Astrocyte (in vitro differentiated cells and primary cell): ENCODE data around the gene SLCO2A1. TPM values are rescaled to one million over a fixed set of nuclear protein-coding genes. Genes with fewer than 3 reads are reported as not detected.
"Not testable (repeated sequence)": the region's sequence is repeated elsewhere in the genome, so short reads cannot be mapped to it uniquely, and the experiment has no call there.

ENCODE experiments used
- DNase-seq: peaks from one replicate; pipeline ENCODE4 v3.0.0-alpha.2; 2010; ENCODE audit warnings: low read depth
- FAIRE-seq: peaks from 2 replicates; lab custom pipeline; 2011; peaks lifted over from hg19 to GRCh38; lab: Jason Lieb, UNC
- H2AFZ ChIP-seq: 2 replicates; pipeline ENCODE4 v1.6.0; 2012; ENCODE audit warnings: low read depth, low read length, inconsistent platforms
- H3K27ac ChIP-seq: 2 replicates; pipeline ENCODE4 v1.5.1; 2011; ENCODE audit warnings: low read depth, low read length, inconsistent platforms
- H3K27me3 ChIP-seq: 2 replicates; pipeline ENCODE4 v1.6.0; 2011; ENCODE audit warnings: low read length, inconsistent platforms; ENCODE audit not compliant: insufficient read depth
- H3K36me3 ChIP-seq: 2 replicates; pipeline ENCODE4 v1.5.1; 2011; ENCODE audit warnings: low read length, inconsistent platforms; ENCODE audit not compliant: insufficient read depth
- H3K4me1 ChIP-seq: 2 replicates; pipeline ENCODE4 v1.5.1; 2011; ENCODE audit warnings: low read length, inconsistent platforms; ENCODE audit not compliant: insufficient read depth
- H3K4me2 ChIP-seq: 2 replicates; pipeline ENCODE4 v1.6.0; 2012; ENCODE audit warnings: low read length, inconsistent platforms
- H3K4me3 ChIP-seq: 2 replicates; pipeline ENCODE4 v1.5.1; 2011; ENCODE audit warnings: low read depth, mild to moderate bottlenecking, low read length, inconsistent platforms; ENCODE audit not compliant: insufficient read depth
- H3K79me2 ChIP-seq: 2 replicates; pipeline ENCODE4 v1.6.0; 2012; ENCODE audit warnings: mild to moderate bottlenecking, low read length, inconsistent platforms; ENCODE audit not compliant: insufficient read depth
- H3K9ac ChIP-seq: 2 replicates; pipeline ENCODE4 v1.6.0; 2012; ENCODE audit warnings: mild to moderate bottlenecking, low read length, inconsistent platforms
- H3K9me3 ChIP-seq: 2 replicates; pipeline ENCODE4 v1.5.1; 2012; ENCODE audit warnings: low read depth, mild to moderate bottlenecking, low read length, inconsistent platforms; ENCODE audit not compliant: insufficient read depth
- H4K20me1 ChIP-seq: 2 replicates; pipeline ENCODE4 v1.6.0; 2012; ENCODE audit warnings: low read length, inconsistent platforms; ENCODE audit not compliant: insufficient read depth
- H3K27ac Mint-ChIP-seq: one replicate; pipeline ENCODE4 v1.8.0; 2021; ENCODE audit warnings: mild to moderate bottlenecking, mixed read lengths; ENCODE audit not compliant: unreplicated experiment
- H3K27me3 Mint-ChIP-seq: one replicate; pipeline ENCODE4 v1.8.0; 2021; ENCODE audit warnings: low read depth, mixed read lengths; ENCODE audit not compliant: unreplicated experiment
- H3K36me3 Mint-ChIP-seq: one replicate; pipeline ENCODE4 v1.8.0; 2021; ENCODE audit warnings: low read depth, mixed read lengths; ENCODE audit not compliant: unreplicated experiment
- H3K4me1 Mint-ChIP-seq: one replicate; pipeline ENCODE4 v1.8.0; 2021; ENCODE audit warnings: low read depth, mixed read lengths; ENCODE audit not compliant: unreplicated experiment
- H3K4me3 Mint-ChIP-seq: one replicate; pipeline ENCODE4 v1.8.0; 2021; ENCODE audit warnings: mild to moderate bottlenecking, moderate library complexity, mixed read lengths; ENCODE audit not compliant: unreplicated experiment
- H3K9me3 Mint-ChIP-seq: one replicate; pipeline ENCODE4 v1.8.0; 2021; ENCODE audit warnings: mild to moderate bottlenecking, mixed read lengths; ENCODE audit not compliant: unreplicated experiment
- EZH2 ChIP-seq: IDR thresholded peaks from 2 replicates; pipeline ENCODE4 v1.6.1; 2012; ENCODE audit warnings: mild to moderate bottlenecking, low read length, inconsistent platforms; ENCODE audit not compliant: insufficient read depth
- total RNA-seq: library from RNA; stranded (reverse); gene quantifications from 2 replicates; pipeline ENCODE4 v1.2.1, GENCODE V29; 2021
- TF ChIP-seq, protein P1 (sequence below): IDR thresholded peaks from 2 replicates; pipeline ENCODE4 v1.5.1; 2011; ENCODE audit warnings: low read depth, mild to moderate bottlenecking, inconsistent platforms, low read length, moderate library complexity; ENCODE audit not compliant: insufficient read depth

Gene SLCO2A1
- total RNA-seq, 1 donor from 2014 or later: 2.1 TPM

DNA sequence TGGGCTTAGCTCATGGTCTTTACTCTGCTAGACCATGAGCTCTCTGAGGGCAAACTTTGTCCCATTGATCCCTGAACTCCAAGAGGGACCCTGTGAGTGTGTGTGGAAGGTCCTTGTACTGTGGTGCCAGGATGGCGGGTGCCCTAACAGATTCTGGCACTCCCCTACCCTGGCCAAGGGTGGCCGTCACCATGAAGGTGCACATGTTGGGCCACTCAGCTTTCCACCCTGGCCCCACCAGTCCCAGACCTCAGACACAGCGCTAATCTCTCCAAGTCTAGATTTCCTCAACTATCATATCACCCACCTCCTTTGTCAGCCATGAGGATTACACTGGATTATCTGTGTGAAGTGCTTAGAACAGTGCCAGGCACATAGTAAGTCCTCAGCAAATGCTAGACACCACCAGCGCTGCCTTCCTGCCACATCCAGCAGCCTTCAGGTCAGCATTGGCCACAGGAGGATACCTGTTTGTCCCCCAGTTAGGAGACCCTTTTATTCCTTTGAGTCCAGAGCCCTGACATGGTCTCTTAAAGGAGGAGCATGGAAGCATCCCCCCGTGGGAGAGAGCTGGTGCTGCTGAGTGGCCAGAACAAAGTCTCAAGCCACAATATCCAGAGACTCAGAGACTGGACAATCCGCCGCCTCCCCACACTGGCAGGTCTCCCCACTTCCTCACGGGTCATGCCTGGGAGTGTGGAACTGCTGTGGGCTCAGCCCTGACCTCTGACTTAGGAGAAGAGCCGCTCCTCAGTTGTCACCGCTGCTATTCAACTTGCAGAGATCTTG is 44.5 kb upstream of the SLCO2A1 start:
- no peak overlapping the region for H3K4me3 Mint-ChIP-seq
- peaks cover 16% of the 10 kb centered on the region for H3K9me3 Mint-ChIP-seq
- H3K27ac Mint-ChIP-seq: peak overlapping the region; percentile 47
- Histone ChIP-seq H3K9me3 (peaks cover 3% of the 10 kb centered on the region), H3K4me2 (no peak overlapping the region), H3K36me3 (no peaks in the 10 kb centered on the region), H3K9ac (no peak overlapping the region), H3K27me3 (peaks cover 2% of the 10 kb centered on the region), H2AFZ (no peak overlapping the region), H3K27ac (no peak overlapping the region), H3K4me1 (no peaks in the 10 kb centered on the region), H4K20me1 (no peaks in the 10 kb centered on the region), H3K79me2 (no peaks in the 10 kb centered on the region), H3K4me3 (no peak overlapping the region)
- TF ChIP-seq, protein P1, sequence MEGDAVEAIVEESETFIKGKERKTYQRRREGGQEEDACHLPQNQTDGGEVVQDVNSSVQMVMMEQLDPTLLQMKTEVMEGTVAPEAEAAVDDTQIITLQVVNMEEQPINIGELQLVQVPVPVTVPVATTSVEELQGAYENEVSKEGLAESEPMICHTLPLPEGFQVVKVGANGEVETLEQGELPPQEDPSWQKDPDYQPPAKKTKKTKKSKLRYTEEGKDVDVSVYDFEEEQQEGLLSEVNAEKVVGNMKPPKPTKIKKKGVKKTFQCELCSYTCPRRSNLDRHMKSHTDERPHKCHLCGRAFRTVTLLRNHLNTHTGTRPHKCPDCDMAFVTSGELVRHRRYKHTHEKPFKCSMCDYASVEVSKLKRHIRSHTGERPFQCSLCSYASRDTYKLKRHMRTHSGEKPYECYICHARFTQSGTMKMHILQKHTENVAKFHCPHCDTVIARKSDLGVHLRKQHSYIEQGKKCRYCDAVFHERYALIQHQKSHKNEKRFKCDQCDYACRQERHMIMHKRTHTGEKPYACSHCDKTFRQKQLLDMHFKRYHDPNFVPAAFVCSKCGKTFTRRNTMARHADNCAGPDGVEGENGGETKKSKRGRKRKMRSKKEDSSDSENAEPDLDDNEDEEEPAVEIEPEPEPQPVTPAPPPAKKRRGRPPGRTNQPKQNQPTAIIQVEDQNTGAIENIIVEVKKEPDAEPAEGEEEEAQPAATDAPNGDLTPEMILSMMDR: no peak
- no peak for TF ChIP-seq EZH2
- DNase-seq (no peak), FAIRE-seq (no peak)
- H3K4me1 Mint-ChIP-seq: no peaks in the 10 kb centered on the region
- H3K27me3 Mint-ChIP-seq: peaks cover 20% of the 10 kb centered on the region
- H3K36me3 Mint-ChIP-seq: no peaks in the 10 kb centered on the region

DNA sequence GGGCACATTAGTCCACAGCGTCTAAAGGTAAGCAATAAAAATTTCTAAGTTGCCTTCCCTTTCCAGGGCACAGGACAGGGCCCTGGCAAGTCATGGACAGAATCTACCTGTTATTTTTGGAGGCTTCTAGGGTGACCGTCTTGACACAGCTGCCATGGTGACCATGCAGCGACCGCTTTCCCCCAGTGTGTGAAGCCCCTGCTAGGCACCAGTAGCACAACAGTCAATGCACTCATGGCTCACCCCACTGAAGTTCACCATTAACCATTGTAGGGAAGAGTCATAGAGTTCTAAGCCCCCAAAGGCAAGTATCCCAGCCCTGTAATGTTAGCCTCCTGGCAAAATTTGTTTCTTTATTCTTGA is 43.8 kb upstream of the SLCO2A1 start:
- no peak for DNase-seq
- H3K27me3 ChIP-seq: peaks cover 2% of the 10 kb centered on the region
- H2AFZ ChIP-seq: no peak overlapping the region
- Mint-ChIP-seq H3K4me3 (no peak overlapping the region), H3K36me3 (no peaks in the 10 kb centered on the region), H3K27ac (no peak overlapping the region), H3K4me1 (peaks cover under 1% of the 10 kb centered on the region), H3K27me3 (peaks cover 20% of the 10 kb centered on the region), H3K9me3 (peaks cover 16% of the 10 kb centered on the region)
- no peak for TF ChIP-seq EZH2
- TF ChIP-seq, protein P1: no peak
- no peaks in the 10 kb centered on the region for H3K36me3 ChIP-seq
- no peak overlapping the region for H3K9ac ChIP-seq
- H3K27ac ChIP-seq: no peak overlapping the region
- FAIRE-seq: no peak
- no peak overlapping the region for H3K4me2 ChIP-seq
- no peaks in the 10 kb centered on the region for H3K79me2 ChIP-seq
- no peaks in the 10 kb centered on the region for H3K4me1 ChIP-seq
- H3K9me3 ChIP-seq: no peaks in the 10 kb centered on the region
- H4K20me1 ChIP-seq: no peaks in the 10 kb centered on the region
- no peak overlapping the region for H3K4me3 ChIP-seq

DNA sequence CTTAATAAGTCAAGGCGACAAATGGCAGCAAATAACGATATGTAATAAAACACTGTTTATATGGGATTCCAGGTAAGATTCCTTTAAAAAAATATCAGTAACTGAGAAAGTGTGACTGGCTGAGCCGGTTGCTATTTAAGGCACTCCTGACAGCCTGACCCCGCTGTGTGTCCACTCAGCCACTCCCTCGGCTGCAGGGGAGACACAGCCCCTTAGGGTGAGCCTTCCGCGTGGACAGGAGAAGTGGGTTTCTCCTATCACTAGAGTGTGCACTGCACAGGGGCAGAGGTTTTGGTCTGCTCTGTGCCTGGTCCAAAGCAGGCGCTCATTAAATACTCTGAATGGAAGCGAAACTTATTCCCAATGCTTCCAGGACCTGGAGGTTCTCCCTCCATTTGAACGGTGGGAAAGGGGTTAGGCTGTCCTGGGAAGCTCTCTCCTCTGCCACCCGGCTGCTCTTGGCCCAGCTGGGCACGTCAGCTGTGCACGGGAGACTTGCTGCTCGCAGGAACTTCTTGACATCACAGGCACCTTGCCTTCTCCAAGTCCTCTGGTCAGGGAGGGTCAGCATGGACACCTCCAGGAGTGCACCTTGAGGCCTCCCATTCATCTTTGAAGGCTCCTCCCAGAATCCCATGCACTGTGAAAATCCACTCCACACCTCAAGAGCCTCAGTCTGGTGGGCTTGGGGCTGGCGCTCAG is 43.3 kb upstream of the SLCO2A1 start:
- Mint-ChIP-seq H3K27ac (no peak overlapping the region), H3K4me3 (no peak overlapping the region), H3K4me1 (peaks cover 5% of the 10 kb centered on the region), H3K9me3 (peaks cover 14% of the 10 kb centered on the region), H3K36me3 (no peaks in the 10 kb centered on the region), H3K27me3 (peaks cover 22% of the 10 kb centered on the region)
- TF ChIP-seq EZH2: no peak
- TF ChIP-seq, protein P1: no peak
- H4K20me1 ChIP-seq: no peaks in the 10 kb centered on the region
- no peak overlapping the region for H3K27ac ChIP-seq
- DNase-seq: no peak
- peaks cover 2% of the 10 kb centered on the region for H3K27me3 ChIP-seq
- H3K36me3 ChIP-seq: no peaks in the 10 kb centered on the region
- no peak overlapping the region for H3K4me3 ChIP-seq
- no peak overlapping the region for H3K9ac ChIP-seq
- no peaks in the 10 kb centered on the region for H3K9me3 ChIP-seq
- no peak overlapping the region for H2AFZ ChIP-seq
- no peak overlapping the region for H3K4me2 ChIP-seq
- FAIRE-seq: no peak
- H3K79me2 ChIP-seq: no peaks in the 10 kb centered on the region
- no peaks in the 10 kb centered on the region for H3K4me1 ChIP-seq

DNA sequence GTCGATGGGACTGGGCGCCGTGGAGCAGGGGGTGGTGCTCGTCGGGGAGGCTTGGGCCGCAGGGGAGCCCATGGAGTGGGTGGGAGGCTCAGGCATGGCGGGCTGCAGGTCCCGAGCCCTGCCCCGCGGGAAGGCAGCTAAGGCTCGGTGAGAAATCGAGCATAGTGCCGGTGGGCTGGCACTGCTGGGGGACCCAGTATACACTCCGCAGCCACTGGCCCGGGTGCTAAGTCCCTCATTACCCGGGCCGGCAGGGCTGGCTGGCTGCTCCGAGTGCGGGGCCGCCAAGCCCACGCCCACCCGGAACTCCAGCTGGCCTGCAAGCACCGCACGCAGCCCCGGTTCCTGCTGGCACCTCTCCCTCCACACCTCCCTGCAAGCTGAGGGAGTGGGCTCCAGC is 40.6 kb upstream of the SLCO2A1 start:
- not testable (repeated sequence) for H2AFZ ChIP-seq, H3K9me3 Mint-ChIP-seq, H3K9me3 ChIP-seq, H3K4me1 ChIP-seq, H3K36me3 Mint-ChIP-seq, FAIRE-seq, H3K4me3 ChIP-seq, H3K27me3 ChIP-seq, H3K9ac ChIP-seq, H3K36me3 ChIP-seq, H3K4me3 Mint-ChIP-seq, H4K20me1 ChIP-seq, H3K79me2 ChIP-seq, H3K27ac Mint-ChIP-seq, H3K4me2 ChIP-seq, DNase-seq, H3K27ac ChIP-seq
- Mint-ChIP-seq H3K4me1 (peaks cover 15% of the 10 kb centered on the region), H3K27me3 (peaks cover 23% of the 10 kb centered on the region)
